Superior temporal gyrus (tissue), 1 donor: Measurements from ENCODE around the gene OR2Y1.
"Not testable (repeated sequence)": the region's sequence is repeated elsewhere in the genome, so short reads cannot be mapped to it uniquely, and the experiment has no call there.

Source experiments
- DNase-seq: peaks from one replicate; pipeline ENCODE4 v3.0.0-alpha.2; 2016; ENCODE audit errors: extremely low spot score

Gene OR2Y1

GRCh38 chr5:180739958-180740357 lies at the start of gene OR2Y1:
OR2Y1 (minus strand) TSS chr5:180740058; CDS start chr5:180740058, 0 bp downstream.
- no peak for DNase-seq

GRCh38 chr5:180788651-180789410 lies 49.0 kb upstream of the OR2Y1 start:
- not testable (repeated sequence) for DNase-seq

- DNase-seq: no peak
Observed at GRCh38 chr5:180787711-180788431, 48.0 kb upstream of the OR2Y1 start.

- no peak for DNase-seq
Observed at GRCh38 chr5:180786531-180787398, 46.9 kb upstream of the OR2Y1 start.

- DNase-seq: no peak
Observed at GRCh38 chr5:180785794-180786221, 46.0 kb upstream of the OR2Y1 start.

- no peak for DNase-seq
Observed at GRCh38 chr5:180785121-180785781, 45.4 kb upstream of the OR2Y1 start.

- peak; percentile 87 for DNase-seq
Observed at GRCh38 chr5:180784497-180785097, 44.7 kb upstream of the OR2Y1 start.

- no peak for DNase-seq
Observed at GRCh38 chr5:180783340-180784052, 43.6 kb upstream of the OR2Y1 start.

GRCh38 chr5:180782748-180783147 lies 42.9 kb upstream of the OR2Y1 start:
- no peak for DNase-seq

- DNase-seq: not testable (repeated sequence)
Observed at GRCh38 chr5:180781900-180782326, 42.1 kb upstream of the OR2Y1 start.

GRCh38 chr5:180779985-180780610 lies 40.2 kb upstream of the OR2Y1 start:
- no peak for DNase-seq

- DNase-seq: no peak
Observed at GRCh38 chr5:180777475-180777874, 37.6 kb upstream of the OR2Y1 start.

- no peak for DNase-seq
Observed at GRCh38 chr5:180776376-180776775, 36.5 kb upstream of the OR2Y1 start.

- DNase-seq: no peak
Observed at GRCh38 chr5:180775624-180776023, 35.8 kb upstream of the OR2Y1 start.

- no peak for DNase-seq
Observed at GRCh38 chr5:180771839-180772238, 32.0 kb upstream of the OR2Y1 start.

- no peak for DNase-seq
Observed at GRCh38 chr5:180769821-180770220, 30.0 kb upstream of the OR2Y1 start.

- no peak for DNase-seq
Observed at GRCh38 chr5:180755601-180756000, 15.7 kb upstream of the OR2Y1 start.

GRCh38 chr5:180744253-180744652 lies 4.4 kb upstream of the OR2Y1 start:
- no peak for DNase-seq

- no peak for DNase-seq
Observed at GRCh38 chr5:180742727-180743126, 2.9 kb upstream of the OR2Y1 start.

- not testable (repeated sequence) for DNase-seq
Observed at GRCh38 chr5:180740953-180741352, 1.1 kb upstream of the OR2Y1 start.
